Measurements from ENCODE around the gene TMEM39B. TPM values are rescaled to one million over a fixed set of nuclear protein-coding genes. Genes with fewer than 3 reads are reported as not detected.

TMEM39B gene
- total RNA-seq, 2 donors from 2014 or later = 4.4 to 10.2 TPM

DNA sequence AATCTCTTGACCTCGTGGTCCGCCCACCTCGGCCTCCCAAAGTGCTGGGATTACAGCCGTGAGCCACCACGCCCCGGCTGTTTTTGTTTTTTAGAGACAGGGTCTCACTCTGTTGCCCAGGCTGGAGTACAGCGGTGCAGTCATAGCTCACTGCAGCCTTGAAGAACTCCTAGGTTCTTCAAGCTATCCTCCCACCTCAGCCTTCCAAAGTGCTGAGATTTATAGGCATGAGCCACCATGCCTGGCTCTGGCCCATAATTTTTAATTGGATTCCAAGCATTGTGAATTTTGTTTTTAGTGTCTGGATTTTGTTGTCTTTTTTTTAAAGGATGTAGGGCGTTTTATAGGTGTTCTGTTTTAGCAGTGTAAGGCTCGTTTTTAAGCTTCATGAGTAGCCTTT, 78.1 kb downstream of the TMEM39B start:
- TF ChIP-seq, protein P1, sequence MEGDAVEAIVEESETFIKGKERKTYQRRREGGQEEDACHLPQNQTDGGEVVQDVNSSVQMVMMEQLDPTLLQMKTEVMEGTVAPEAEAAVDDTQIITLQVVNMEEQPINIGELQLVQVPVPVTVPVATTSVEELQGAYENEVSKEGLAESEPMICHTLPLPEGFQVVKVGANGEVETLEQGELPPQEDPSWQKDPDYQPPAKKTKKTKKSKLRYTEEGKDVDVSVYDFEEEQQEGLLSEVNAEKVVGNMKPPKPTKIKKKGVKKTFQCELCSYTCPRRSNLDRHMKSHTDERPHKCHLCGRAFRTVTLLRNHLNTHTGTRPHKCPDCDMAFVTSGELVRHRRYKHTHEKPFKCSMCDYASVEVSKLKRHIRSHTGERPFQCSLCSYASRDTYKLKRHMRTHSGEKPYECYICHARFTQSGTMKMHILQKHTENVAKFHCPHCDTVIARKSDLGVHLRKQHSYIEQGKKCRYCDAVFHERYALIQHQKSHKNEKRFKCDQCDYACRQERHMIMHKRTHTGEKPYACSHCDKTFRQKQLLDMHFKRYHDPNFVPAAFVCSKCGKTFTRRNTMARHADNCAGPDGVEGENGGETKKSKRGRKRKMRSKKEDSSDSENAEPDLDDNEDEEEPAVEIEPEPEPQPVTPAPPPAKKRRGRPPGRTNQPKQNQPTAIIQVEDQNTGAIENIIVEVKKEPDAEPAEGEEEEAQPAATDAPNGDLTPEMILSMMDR (IDR thresholded peaks at IDR 0.05) = no peak
- no peak for TF ChIP-seq POLR2A (IDR thresholded peaks at IDR 0.05)
- no peak for DNase-seq
- Histone ChIP-seq H3K4me3 (no peak overlapping the region), H3K27ac (no peak overlapping the region), H3K27me3 (no peaks in the 10 kb centered on the region), H3K4me1 (no peaks in the 10 kb centered on the region), H3K9me3 (no peaks in the 10 kb centered on the region), H3K36me3 (replicated peaks in 1 of 2; ENCODE audit: insufficient read depth in 1 of 2, low read depth in 2 of 2) (no peaks in the 10 kb centered on the region)
- intact Hi-C loops (cut with DNase I) = no loop called here
- ATAC-seq = no peak
- WGBS, 2 donors = 91 to 94% methylated on average over 9 of the region's 9 CpGs

DNA sequence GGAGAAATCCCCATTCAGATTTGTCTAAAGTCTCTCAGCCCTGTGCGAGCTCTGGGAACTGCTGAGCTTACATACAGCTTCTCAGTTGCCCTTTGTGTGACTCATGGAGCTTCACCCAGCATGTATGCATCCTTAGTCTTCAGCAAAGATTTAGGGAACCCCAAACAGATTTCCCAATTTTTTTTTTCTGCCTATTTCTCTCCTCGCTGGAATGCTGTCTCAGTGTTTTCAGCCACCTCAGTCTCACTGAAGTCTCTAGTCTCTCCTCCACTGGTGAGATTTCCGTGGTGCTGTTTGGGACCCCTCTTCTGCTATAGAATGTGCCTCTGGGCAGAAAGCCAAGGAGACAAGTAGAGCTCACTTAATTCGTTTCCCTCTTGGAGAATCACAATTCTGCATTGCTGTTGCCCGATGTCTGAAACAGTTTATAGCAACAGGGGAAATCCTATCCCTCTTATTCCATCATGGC, 78.6 kb downstream of the TMEM39B start:
- Histone ChIP-seq H3K4me1 (no peaks in the 10 kb centered on the region), H3K27ac (no peak overlapping the region), H3K4me3 (no peak overlapping the region), H3K36me3 (replicated peaks in 1 of 2; ENCODE audit: insufficient read depth in 1 of 2, low read depth in 2 of 2) (no peaks in the 10 kb centered on the region), H3K27me3 (no peaks in the 10 kb centered on the region), H3K9me3 (no peaks in the 10 kb centered on the region)
- DNase-seq (no peak), ATAC-seq (no peak)
- WGBS, 2 donors = 64 to 79% methylated on average over 5 of the region's 5 CpGs
- no peak for TF ChIP-seq POLR2A (IDR thresholded peaks at IDR 0.05)
- TF ChIP-seq, protein P1 (IDR thresholded peaks at IDR 0.05) = no peak
- intact Hi-C loops (cut with DNase I) = no loop called here

Small RNAs within 50 kb of the gene (microRNA-seq; reads per million reads assigned to microRNA genes)
- gene MIR5585 (ENCODE audit: borderline number of aligned reads in 2 of 2, borderline replicate concordance in 2 of 2) = 0 reads per million in 2 donors

Small RNAs within 50 kb of the gene (small RNA-seq; reads per million reads assigned to genes)
- gene MIR5585 = not detected
- gene RF00017 = not detected

Other genes with a start within 250 kb of the TMEM39B start
- gene PTP4A2, start 134.6 kb upstream of the TMEM39B start, total RNA-seq = 100 to 1,000 TPM in 1 of 2 donors, 10 to 100 TPM in 1; 79.6 to 103 TPM
- 10 to 100 TPM; 36.6 to 37.1 TPM for gene KHDRBS1, start 59.1 kb upstream of the TMEM39B start, total RNA-seq
- 10 to 100 TPM; 15.8 to 20.5 TPM for gene KPNA6, start 35.1 kb downstream of the TMEM39B start, total RNA-seq
- gene TXLNA, start 106.7 kb downstream of the TMEM39B start, total RNA-seq = 10 to 100 TPM; 20.0 to 23.4 TPM
- 1 to 10 TPM; 2.9 to 3.6 TPM for gene CCDC28B, start 127.7 kb downstream of the TMEM39B start, total RNA-seq
- gene IQCC, start 132.7 kb downstream of the TMEM39B start, total RNA-seq = 1 to 10 TPM; 1.8 to 5.3 TPM
- gene DCDC2B, start 136.2 kb downstream of the TMEM39B start, total RNA-seq = not detected
- gene TMEM234, start 149.4 kb downstream of the TMEM39B start, total RNA-seq = 10 to 100 TPM; 16.3 to 20.8 TPM
- gene EIF3I, start 149.5 kb downstream of the TMEM39B start, total RNA-seq = 10 to 100 TPM; 69.5 to 81.7 TPM
- gene FAM167B, start 174.3 kb downstream of the TMEM39B start, total RNA-seq = 1 to 10 TPM in 1 of 2 donors, not detected in 1; 4.9 TPM
- 1 to 10 TPM in 1 of 2 donors, not detected in 1; 1.6 TPM for gene LCK, start 178.3 kb downstream of the TMEM39B start, total RNA-seq
- 10 to 100 TPM; 32.7 to 50.4 TPM for gene HDAC1, start 219.1 kb downstream of the TMEM39B start, total RNA-seq